WERI-Rb-1 (cell line): Measurements from ENCODE around the gene PRR14L.
"Not testable (repeated sequence)": the region's sequence is repeated elsewhere in the genome, so short reads cannot be mapped to it uniquely, and the experiment has no call there.

Source experiments
- DNase-seq: peaks from one replicate; pipeline ENCODE4 v3.0.0-alpha.2; 2020
- H3K27ac ChIP-seq: fragments of 250-450 bp; sonication (Bioruptor Pico); 2 replicates; pipeline ENCODE4 v1.5.1; 2020; ENCODE audit warnings: mild to moderate bottlenecking, moderate library complexity
- H3K27me3 ChIP-seq: fragments of 250-450 bp; sonication (Bioruptor Pico); 2 replicates; pipeline ENCODE4 v1.5.1; 2021; ENCODE audit warnings: mild to moderate bottlenecking, low read depth, moderate library complexity; ENCODE audit not compliant: insufficient read depth, severe bottlenecking
- H3K36me3 ChIP-seq: fragments of 250-450 bp; sonication (Bioruptor Pico); 2 replicates; pipeline ENCODE4 v1.5.1; 2020; ENCODE audit warnings: mild to moderate bottlenecking, moderate library complexity
- H3K4me3 ChIP-seq: 2 replicates; pipeline ENCODE4 v1.5.1; 2011; ENCODE audit warnings: low read depth, mild to moderate bottlenecking, control low read depth, low read length
- H3K9me3 ChIP-seq: fragments of 250-450 bp; sonication (Bioruptor Pico); 2 replicates; pipeline ENCODE4 v1.5.1; 2021; ENCODE audit warnings: mild to moderate bottlenecking, moderate library complexity; ENCODE audit not compliant: severe bottlenecking
- TF ChIP-seq, protein P1 (sequence below): IDR thresholded peaks from 2 replicates; pipeline ENCODE4 v1.5.1; 2011; ENCODE audit warnings: low read depth, mild to moderate bottlenecking, control low read depth, inconsistent platforms, low read length

The PRR14L gene

DNA sequence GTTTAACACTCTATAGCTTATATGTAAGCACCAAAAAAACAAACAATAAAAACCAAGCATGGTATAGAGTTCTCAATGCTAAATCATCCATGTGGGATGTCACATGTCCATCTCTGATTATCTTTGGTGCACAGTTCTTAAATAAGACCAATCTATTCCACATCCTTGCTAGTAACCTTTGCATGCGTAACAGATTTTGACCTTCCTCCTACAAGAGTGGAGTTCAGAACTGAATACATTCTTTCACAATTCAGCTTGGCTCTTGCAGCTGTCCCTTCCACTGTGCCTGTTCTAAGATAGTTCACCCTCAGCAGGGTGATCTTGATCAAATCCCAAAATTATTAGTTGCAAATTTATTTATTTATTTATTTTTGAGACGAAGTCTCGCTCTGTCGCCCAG, 21.1 kb downstream of the PRR14L start:
- TF ChIP-seq, protein P1, sequence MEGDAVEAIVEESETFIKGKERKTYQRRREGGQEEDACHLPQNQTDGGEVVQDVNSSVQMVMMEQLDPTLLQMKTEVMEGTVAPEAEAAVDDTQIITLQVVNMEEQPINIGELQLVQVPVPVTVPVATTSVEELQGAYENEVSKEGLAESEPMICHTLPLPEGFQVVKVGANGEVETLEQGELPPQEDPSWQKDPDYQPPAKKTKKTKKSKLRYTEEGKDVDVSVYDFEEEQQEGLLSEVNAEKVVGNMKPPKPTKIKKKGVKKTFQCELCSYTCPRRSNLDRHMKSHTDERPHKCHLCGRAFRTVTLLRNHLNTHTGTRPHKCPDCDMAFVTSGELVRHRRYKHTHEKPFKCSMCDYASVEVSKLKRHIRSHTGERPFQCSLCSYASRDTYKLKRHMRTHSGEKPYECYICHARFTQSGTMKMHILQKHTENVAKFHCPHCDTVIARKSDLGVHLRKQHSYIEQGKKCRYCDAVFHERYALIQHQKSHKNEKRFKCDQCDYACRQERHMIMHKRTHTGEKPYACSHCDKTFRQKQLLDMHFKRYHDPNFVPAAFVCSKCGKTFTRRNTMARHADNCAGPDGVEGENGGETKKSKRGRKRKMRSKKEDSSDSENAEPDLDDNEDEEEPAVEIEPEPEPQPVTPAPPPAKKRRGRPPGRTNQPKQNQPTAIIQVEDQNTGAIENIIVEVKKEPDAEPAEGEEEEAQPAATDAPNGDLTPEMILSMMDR: no peak
- DNase-seq: no peak
- peaks cover 13% of the 10 kb centered on the region for H3K36me3 ChIP-seq
- H3K27me3 ChIP-seq: no peaks in the 10 kb centered on the region
- no peaks in the 10 kb centered on the region for H3K9me3 ChIP-seq
- H3K27ac ChIP-seq: no peak overlapping the region
- no peak overlapping the region for H3K4me3 ChIP-seq

- no peak overlapping the region for H3K27ac ChIP-seq
- H3K4me3 ChIP-seq: no peak overlapping the region
- H3K36me3 ChIP-seq: peaks cover 16% of the 10 kb centered on the region
- TF ChIP-seq, protein P1: no peak
- no peaks in the 10 kb centered on the region for H3K27me3 ChIP-seq
- no peak for DNase-seq
- no peaks in the 10 kb centered on the region for H3K9me3 ChIP-seq
These were observed 23.2 kb downstream of the PRR14L start for GRCh38 chr22:31726692-31727091.

- no peaks in the 10 kb centered on the region for H3K9me3 ChIP-seq
- TF ChIP-seq, protein P1: no peak
- no peak overlapping the region for H3K4me3 ChIP-seq
- no peak overlapping the region for H3K27ac ChIP-seq
- H3K36me3 ChIP-seq: peaks cover 30% of the 10 kb centered on the region
- no peak for DNase-seq
- H3K27me3 ChIP-seq: no peaks in the 10 kb centered on the region
These were observed 26.2 kb downstream of the PRR14L start for GRCh38 chr22:31723723-31724122.

GRCh38 chr22:31719850-31720471, 30.0 kb downstream of the PRR14L start:
- Histone ChIP-seq H3K36me3 (peaks cover 44% of the 10 kb centered on the region), H3K9me3 (no peaks in the 10 kb centered on the region), H3K27me3 (no peaks in the 10 kb centered on the region), H3K27ac (no peak overlapping the region), H3K4me3 (no peak overlapping the region)
- TF ChIP-seq, protein P1: no peak
- no peak for DNase-seq

GRCh38 chr22:31715147-31715778, 34.7 kb downstream of the PRR14L start:
- Histone ChIP-seq H3K27ac (no peak overlapping the region), H3K36me3 (peaks cover 62% of the 10 kb centered on the region), H3K4me3 (no peak overlapping the region), H3K9me3 (no peaks in the 10 kb centered on the region), H3K27me3 (no peaks in the 10 kb centered on the region)
- no peak for DNase-seq
- TF ChIP-seq, protein P1: no peak

- H3K27me3 ChIP-seq, DNase-seq, H3K4me3 ChIP-seq, H3K27ac ChIP-seq, H3K9me3 ChIP-seq: not testable (repeated sequence)
- peaks cover 51% of the 10 kb centered on the region for H3K36me3 ChIP-seq
These were observed 38.7 kb downstream of the PRR14L start for GRCh38 chr22:31711226-31711625.
